NB4 (cell line): ENCODE measurements around the gene ABI1.
A peak's percentile ranks its signal among the peaks of the same experiment; 100 is the strongest.

ENCODE experiments used
- DNase-seq: peaks from one replicate; pipeline ENCODE4 v3.0.0; 2010; ENCODE audit warnings: low read depth
- H3K4me3 ChIP-seq: one replicate; pipeline ENCODE4 v1.5.1; 2011; ENCODE audit warnings: mild to moderate bottlenecking, low read depth, low read length, moderate library complexity
- MYC ChIP-seq: IDR thresholded peaks from 2 replicates; pipeline ENCODE4 v1.6.1; 2011; ENCODE audit warnings: low read depth, low read length
- POLR2A ChIP-seq: IDR thresholded peaks from 2 replicates; pipeline ENCODE4 v1.6.1; 2011; ENCODE audit warnings: mild to moderate bottlenecking; ENCODE audit not compliant: insufficient read length; ENCODE audit errors: extremely low read depth
- TF ChIP-seq, protein P1 (sequence below): IDR thresholded peaks from one replicate; pipeline ENCODE4 v1.5.1; 2012; ENCODE audit warnings: low read depth, low read length
- TF ChIP-seq, protein P2 (sequence below): IDR thresholded peaks from 2 replicates; pipeline ENCODE4 v1.6.1; 2011; ENCODE audit warnings: low read depth, low read length

The ABI1 gene

DNA sequence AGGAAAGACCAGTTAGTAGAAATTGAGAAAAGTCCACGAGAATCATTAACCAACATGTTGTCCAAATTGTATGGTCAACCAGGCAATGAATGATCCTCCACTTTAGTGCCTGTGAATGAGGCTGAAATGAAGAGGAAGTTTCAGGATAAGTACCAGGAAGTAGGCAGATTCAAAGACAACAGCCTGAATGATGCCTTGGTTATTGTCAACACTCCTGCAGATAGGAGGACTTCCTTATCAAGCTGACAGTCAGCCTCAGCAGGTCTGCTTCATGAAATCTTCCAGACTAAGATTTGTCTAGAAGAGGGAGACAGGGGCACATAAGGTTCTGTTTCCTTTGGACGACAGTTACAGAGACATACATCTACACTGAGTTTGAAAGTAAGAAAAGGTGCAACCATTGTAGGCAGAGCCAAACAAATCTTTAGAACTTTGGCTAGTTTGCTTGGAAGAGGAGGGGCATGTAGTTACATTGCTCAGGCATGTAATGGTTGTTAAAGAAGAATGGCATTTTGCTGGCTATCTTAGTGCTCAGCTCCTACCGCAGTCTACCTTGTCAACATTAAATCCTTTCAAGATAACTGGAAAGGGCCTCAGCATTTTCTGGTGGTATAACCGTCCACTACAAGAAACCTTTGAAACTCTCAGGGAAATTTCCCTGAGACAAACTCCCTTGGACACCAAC, 81.4 kb downstream of the ABI1 start:
- no peak overlapping the region for H3K4me3 ChIP-seq
- peak; percentile 4 for DNase-seq
- TF ChIP-seq POLR2A (no peak), MYC (no peak)
- TF ChIP-seq, protein P1, sequence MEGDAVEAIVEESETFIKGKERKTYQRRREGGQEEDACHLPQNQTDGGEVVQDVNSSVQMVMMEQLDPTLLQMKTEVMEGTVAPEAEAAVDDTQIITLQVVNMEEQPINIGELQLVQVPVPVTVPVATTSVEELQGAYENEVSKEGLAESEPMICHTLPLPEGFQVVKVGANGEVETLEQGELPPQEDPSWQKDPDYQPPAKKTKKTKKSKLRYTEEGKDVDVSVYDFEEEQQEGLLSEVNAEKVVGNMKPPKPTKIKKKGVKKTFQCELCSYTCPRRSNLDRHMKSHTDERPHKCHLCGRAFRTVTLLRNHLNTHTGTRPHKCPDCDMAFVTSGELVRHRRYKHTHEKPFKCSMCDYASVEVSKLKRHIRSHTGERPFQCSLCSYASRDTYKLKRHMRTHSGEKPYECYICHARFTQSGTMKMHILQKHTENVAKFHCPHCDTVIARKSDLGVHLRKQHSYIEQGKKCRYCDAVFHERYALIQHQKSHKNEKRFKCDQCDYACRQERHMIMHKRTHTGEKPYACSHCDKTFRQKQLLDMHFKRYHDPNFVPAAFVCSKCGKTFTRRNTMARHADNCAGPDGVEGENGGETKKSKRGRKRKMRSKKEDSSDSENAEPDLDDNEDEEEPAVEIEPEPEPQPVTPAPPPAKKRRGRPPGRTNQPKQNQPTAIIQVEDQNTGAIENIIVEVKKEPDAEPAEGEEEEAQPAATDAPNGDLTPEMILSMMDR, result no peak
- TF ChIP-seq, protein P2, sequence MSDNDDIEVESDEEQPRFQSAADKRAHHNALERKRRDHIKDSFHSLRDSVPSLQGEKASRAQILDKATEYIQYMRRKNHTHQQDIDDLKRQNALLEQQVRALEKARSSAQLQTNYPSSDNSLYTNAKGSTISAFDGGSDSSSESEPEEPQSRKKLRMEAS, result no peak

GRCh38 chr10:26777686-26778085, 83.1 kb downstream of the ABI1 start:
- H3K4me3 ChIP-seq, result no peak overlapping the region
- DNase-seq, result no peak
- TF ChIP-seq POLR2A, result no peak
- TF ChIP-seq, protein P2, result no peak
- no peak for TF ChIP-seq MYC
- TF ChIP-seq, protein P1, result no peak

- no peak overlapping the region for H3K4me3 ChIP-seq
- TF ChIP-seq, protein P1, result no peak
- TF ChIP-seq POLR2A, result no peak
- TF ChIP-seq MYC, result no peak
- TF ChIP-seq, protein P2, result no peak
- no peak for DNase-seq
Measured at GRCh38 chr10:26776258-26776657, 84.5 kb downstream of the ABI1 start.

DNA sequence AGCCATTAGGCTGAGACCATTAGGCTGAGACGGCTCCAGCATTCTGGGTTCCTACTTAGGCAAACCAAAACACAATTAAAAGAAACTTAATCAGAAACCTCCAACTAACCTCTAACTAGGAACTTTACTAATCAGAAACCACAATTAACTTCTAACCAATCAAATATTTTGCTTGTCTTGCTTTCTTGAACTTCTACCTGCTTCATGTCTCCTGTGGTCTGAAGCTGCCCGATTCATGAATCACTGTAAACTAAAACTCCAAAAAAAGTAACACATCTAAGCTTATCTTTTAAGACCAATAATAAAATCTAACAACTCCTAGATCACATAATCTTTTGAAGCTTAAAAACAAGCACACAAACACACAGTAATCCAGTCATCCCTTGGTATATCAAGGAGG, 87.1 kb downstream of the ABI1 start:
- H3K4me3 ChIP-seq, result no peak overlapping the region
- no peak for DNase-seq
- TF ChIP-seq MYC (no peak), POLR2A (no peak)
- TF ChIP-seq, protein P2, result no peak
- TF ChIP-seq, protein P1, result no peak

GRCh38 chr10:26770069-26770468, 90.7 kb downstream of the ABI1 start:
- TF ChIP-seq POLR2A (no peak), MYC (no peak)
- TF ChIP-seq, protein P2, result no peak
- TF ChIP-seq, protein P1, result no peak
- DNase-seq, result no peak
- no peak overlapping the region for H3K4me3 ChIP-seq
